HEK293T (cell line): ENCODE measurements around the gene SHOX.

Source experiments
- ARNT ChIP-seq: fragments of 450-650 bp; IDR thresholded peaks from 2 replicates; pipeline ENCODE4 v1.6.1; 2017; ENCODE audit warnings: mild to moderate bottlenecking
- BHLHE40 ChIP-seq: fragments of 450-650 bp; IDR thresholded peaks from 2 replicates; pipeline ENCODE4 v1.6.1; 2016; ENCODE audit warnings: mild to moderate bottlenecking, moderate library complexity, borderline replicate concordance
- CTBP1 ChIP-seq: fragments of 450-650 bp; IDR thresholded peaks from 2 replicates; pipeline ENCODE4 v1.6.1; 2016; ENCODE audit warnings: borderline replicate concordance
- ELF4 ChIP-seq: fragments of 450-650 bp; IDR thresholded peaks from 2 replicates; pipeline ENCODE4 v1.6.1; 2017; ENCODE audit warnings: antibody characterized with exemption
- FOXA1 ChIP-seq: fragments of 450-650 bp; IDR thresholded peaks from 2 replicates; pipeline ENCODE4 v1.6.1; 2016; ENCODE audit warnings: mild to moderate bottlenecking
- FOXK2 ChIP-seq: fragments of 450-650 bp; IDR thresholded peaks from 2 replicates; pipeline ENCODE4 v1.6.1; 2016; ENCODE audit warnings: mild to moderate bottlenecking
- FOXM1 ChIP-seq: fragments of 450-650 bp; IDR thresholded peaks from 2 replicates; pipeline ENCODE4 v1.6.1; 2017; ENCODE audit warnings: mild to moderate bottlenecking, borderline replicate concordance
- HDGF ChIP-seq: fragments of 450-650 bp; IDR thresholded peaks from 2 replicates; pipeline ENCODE4 v1.6.1; 2017; ENCODE audit warnings: antibody characterized with exemption, borderline replicate concordance
- L3MBTL2 ChIP-seq: fragments of 450-650 bp; conservative IDR thresholded peaks from 2 replicates; pipeline ENCODE4 v1.6.1; 2016; ENCODE audit warnings: mild to moderate bottlenecking
- NFRKB ChIP-seq: fragments of 450-650 bp; IDR thresholded peaks from 2 replicates; pipeline ENCODE4 v1.6.1; 2016; ENCODE audit warnings: mild to moderate bottlenecking, moderate library complexity
- SP1 ChIP-seq: fragments of 450-650 bp; IDR thresholded peaks from 2 replicates; pipeline ENCODE4 v1.6.1; 2017
- SUZ12 ChIP-seq: fragments of 450-650 bp; IDR thresholded peaks from 2 replicates; pipeline ENCODE4 v1.6.1; 2016; ENCODE audit warnings: mild to moderate bottlenecking
- TARDBP ChIP-seq: fragments of 450-650 bp; IDR thresholded peaks from 2 replicates; pipeline ENCODE4 v1.6.1; 2016

DNA sequence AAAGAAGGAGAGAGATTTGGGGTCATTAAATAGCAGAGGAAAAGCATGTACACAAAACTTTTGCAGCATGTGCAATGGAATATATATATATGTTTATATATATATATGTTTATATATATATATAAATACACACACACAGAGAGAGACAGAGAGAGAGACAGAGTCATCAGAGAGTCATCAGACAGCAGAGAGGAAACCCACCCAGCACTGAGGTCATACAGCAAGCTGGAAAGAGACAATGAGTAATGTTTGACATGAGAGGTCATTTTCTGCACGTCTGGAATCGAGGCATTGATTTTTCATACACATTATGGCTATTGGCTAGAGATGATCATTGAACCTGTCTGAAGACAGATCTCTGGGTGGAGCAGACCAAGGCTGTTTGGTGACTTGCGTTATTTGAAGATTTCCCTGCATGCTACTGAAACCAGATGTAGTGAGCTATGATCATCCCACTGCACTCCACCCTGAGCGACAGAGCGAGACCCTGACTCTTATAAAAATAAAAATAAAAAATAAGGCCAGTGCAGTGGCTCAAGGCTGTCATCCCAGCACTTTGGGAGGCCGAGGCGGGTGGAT lies 48.8 kb upstream of the SHOX start:
- TF ChIP-seq TARDBP = no peak
- no peak for TF ChIP-seq ELF4
- TF ChIP-seq HDGF = no peak
- no peak for TF ChIP-seq BHLHE40
- no peak for TF ChIP-seq ARNT
- TF ChIP-seq FOXA1 = no peak
- TF ChIP-seq SP1 = no peak
- TF ChIP-seq L3MBTL2 = no peak
- no peak for TF ChIP-seq FOXM1
- TF ChIP-seq FOXK2 = no peak
- TF ChIP-seq CTBP1 = no peak
- no peak for TF ChIP-seq SUZ12
- no peak for TF ChIP-seq NFRKB
